Stimulated activated CD8-positive, alpha-beta memory T cell treated with anti-CD3 and anti-CD28 coated beads, Interleukin-2, amount 100 ng/mL, for 48 hours (primary cell): ENCODE measurements around the gene SPC25.
"Not testable (repeated sequence)": the region's sequence is repeated elsewhere in the genome, so short reads cannot be mapped to it uniquely, and the experiment has no call there.

Source experiments
- DNase-seq, 2 donors: peaks; one replicate each; pipeline ENCODE4 v3.0.0-alpha.2; 2020; ENCODE audit warnings: low read depth in 2 of 2

The SPC25 gene

DNA sequence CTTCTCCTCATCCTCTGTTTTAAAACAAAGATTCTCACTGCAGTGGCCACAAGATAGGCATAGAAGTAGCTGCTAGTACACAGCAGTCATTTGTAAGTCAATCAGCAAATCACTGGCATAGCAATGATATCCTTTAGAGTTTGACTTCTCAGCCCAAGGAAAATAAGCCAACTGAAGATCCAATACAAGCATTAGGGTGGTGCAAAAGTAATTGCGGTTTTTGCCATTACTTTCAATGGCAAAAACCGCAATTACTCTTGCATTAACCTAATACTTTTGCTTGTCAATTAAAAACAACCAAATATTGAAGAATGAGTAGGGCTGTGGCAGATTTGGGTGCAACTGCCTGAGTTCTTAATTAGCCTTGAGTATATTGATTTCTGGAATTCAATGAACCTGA lies 13.7 kb upstream of the SPC25 start:
- no peak for DNase-seq

- no peak for DNase-seq
These were observed 10.8 kb upstream of the SPC25 start, which contains the start of gene G6PC2 for GRCh38 chr2:168901003-168901402. Gene G6PC2 (plus strand): TSS chr2:168901291. CDS start chr2:168901332, 41 bp downstream.

- no peak for DNase-seq
These were observed 7.2 kb upstream of the SPC25 start for GRCh38 chr2:168897449-168897848.

DNA sequence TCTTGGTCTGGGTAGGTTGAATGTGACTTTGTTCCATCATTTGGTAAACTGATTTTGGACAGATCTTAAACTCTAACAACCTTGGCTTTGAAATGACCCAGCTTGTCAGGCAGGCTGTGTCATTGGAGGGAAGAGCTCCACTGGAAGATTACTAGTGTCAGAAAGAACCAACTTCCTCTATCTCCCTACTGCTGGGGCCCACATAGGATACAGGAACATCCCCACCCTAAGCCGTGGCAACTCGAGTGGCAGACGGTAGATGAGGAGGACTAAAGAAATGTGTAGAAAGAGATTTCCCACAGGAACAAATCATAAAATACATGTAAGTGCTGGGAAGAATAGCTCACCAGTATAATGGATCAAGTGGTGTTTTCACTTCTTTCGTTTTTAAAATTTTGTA lies 6.6 kb upstream of the SPC25 start:
- DNase-seq, result no peak

- DNase-seq, result no peak
These were observed 5.5 kb upstream of the SPC25 start for GRCh38 chr2:168895771-168896170.

- no peak for DNase-seq
These were observed 4.5 kb upstream of the SPC25 start for GRCh38 chr2:168894720-168895119.

DNA sequence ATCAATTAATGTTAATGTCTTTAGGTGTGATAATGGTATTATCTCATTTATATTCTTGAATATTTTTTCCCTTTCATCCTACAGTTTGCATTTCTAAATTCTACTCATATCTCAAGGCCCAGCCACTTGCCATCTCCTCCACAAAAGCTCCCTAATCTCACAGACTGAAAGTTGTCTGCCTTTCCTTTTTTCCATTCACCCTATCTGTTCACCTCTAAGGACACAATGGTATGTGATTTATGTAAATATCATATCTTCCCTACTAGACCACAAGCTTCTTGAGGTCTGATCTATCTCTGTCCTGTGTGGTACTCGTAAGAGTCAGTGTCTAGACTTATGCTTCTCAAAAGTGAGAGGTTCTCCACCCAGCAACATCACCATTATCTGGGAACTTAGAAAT lies 3.9 kb upstream of the SPC25 start:
- DNase-seq, result no peak

DNA sequence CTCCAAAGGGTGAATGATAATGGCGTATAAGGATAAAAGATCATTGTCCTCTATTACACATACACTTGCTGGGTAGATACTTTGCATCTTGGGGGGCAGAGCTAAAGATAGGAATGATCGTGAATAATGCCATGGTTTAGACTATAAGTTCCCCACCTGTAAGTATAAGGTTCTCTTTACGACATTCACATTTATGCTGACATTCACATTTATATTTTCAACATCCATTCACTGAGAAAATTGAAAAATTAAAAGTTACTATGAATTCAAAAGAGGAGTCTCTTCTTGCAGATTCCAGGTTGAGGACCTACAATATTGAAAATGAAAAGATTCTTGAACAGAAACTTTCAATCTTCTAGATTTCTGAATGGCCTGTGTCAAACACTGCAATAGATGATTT lies 2.1 kb upstream of the SPC25 start:
- DNase-seq, result no peak

GRCh38 chr2:168889635-168890005 lies 610 bp downstream of the SPC25 start:
- no peak for DNase-seq

DNA sequence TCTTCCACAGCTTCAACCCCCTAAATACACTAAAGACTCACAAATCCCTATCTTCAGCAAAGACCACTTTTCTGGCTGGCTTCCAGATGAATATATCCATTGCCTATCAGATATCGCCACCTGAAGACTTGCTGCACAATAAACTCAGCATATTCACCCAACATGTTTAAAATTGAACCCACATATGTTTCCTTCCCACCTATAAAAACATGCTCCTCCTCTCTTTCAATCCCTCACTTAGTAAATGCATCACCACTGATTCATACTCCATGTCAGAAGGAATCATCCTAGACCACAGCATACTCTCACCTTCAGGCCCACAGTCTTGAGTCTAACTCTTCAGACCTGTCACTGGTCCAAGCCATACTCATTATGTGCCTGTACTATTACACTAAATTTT lies 5.3 kb downstream of the SPC25 start:
- no peak for DNase-seq

DNA sequence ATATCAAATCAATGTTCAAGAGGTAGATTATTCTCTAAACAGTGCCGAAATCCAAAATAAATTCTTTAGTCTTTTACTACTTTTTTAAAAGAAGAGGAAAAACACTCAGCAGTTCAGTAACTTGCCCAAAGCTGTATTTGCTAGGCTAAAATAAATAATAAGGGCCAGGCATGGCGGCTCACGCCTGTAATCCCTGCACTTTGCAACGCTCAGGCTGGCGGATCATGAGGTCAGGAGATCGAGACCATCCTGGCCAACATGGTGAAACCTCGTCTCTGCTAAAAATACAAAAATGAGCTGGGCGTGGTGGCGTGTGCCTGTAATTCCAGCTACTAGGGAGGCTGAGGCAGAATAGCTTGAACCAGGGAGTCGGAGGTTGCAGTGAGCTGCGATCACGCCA lies 8.1 kb downstream of the SPC25 start:
- not testable (repeated sequence) for DNase-seq

GRCh38 chr2:168874368-168875054 lies 15.7 kb downstream of the SPC25 start:
- no peak for DNase-seq

- not testable (repeated sequence) for DNase-seq
These were observed 19.4 kb downstream of the SPC25 start for GRCh38 chr2:168870824-168871223.

DNA sequence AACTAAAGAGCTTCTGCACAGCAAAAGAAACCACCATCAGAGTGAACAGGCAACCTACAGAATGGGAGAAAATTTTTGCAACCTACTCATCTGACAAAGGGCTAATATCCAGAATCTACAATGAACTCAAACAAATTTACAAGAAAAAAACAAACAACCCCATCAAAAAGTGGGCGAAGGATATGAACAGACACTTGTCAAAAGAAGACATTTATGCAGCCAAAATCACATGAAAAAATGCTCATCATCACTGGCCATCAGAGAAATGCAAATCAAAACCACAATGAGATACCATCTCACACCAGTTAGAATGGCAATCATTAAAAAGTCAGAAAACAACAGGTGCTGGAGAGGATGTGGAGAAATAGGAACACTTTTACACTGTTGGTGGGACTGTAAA lies 19.9 kb downstream of the SPC25 start:
- DNase-seq, result not testable (repeated sequence)

- DNase-seq, result not testable (repeated sequence)
These were observed 23.1 kb downstream of the SPC25 start for GRCh38 chr2:168867164-168867563.

GRCh38 chr2:168858146-168858545 lies 32.1 kb downstream of the SPC25 start:
- DNase-seq, result no peak

DNA sequence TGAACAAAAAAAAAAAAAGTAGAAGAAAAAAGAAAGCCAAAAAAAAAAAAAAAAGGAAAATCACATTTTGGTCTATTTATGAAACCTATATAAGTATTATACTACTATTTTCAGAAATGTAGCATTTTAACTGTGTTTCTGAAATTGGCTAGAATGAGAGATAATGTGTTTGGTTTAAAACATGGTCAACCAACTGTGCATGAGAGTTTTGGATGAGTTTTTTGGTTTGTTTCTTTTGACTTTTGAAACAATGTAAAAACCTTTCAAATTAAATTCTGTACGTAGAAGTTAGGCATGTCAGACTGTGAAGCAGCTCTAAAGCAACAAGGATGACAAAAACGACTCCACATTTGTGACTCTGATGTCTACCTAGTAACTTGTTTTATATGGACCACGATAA lies 34.6 kb downstream of the SPC25 start:
- DNase-seq, result no peak

DNA sequence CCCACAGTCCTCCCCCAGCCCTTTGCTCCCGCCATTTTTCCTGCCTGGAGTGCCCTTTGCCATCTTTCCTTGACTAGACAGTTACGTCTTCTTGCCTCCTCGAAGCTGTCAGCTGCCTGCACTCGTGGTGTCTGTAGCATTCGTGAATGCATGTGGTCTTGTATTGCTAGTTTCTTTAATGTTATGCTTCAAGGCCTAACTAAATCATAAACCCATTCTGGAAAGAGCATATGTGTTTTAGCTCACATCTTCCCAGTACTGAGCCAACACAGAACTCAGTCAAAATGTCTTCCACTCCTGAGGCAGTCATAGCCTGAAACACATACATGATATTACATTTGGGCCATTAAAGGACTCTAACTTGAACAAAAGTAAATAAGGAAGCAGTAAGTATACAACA lies 35.6 kb downstream of the SPC25 start:
- no peak for DNase-seq

DNA sequence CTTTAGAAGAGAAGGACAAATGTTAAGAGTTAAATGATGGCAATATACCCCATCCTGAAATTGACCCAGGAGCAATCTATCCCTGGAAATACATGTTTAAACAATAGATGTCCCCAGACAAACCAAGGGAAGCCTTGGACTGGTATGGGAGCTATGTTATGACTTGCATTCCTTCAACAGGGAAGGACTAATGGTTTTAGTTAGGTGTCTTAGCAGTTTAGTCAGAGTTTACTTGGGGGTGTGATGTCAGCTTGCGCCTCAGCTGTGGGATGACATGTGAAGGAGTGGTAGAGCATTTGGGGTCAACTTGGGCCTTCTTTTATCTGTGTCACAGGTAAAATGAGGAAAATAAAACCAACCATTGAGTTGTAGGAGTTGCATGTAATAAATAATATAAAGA lies 36.8 kb downstream of the SPC25 start:
- DNase-seq, result no peak

DNA sequence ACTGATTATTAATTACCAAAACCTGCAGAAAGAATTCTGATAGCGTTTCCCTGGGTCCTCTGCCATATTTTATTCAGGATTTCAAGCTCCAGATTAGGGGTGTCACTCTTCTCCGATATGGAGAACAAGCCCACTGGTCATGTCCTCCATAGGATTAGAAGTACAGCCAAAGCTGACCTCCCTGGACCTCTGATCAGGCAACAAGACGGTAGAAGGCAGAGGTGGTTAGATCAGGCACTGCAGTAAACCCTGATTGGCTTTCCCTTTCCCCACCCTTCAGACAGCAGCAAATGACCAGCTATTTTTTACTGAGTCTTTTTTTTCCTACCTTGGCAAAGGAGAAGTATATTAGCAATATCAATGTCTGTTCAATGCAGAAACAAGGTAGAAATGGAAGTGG lies 37.7 kb downstream of the SPC25 start:
- no peak for DNase-seq

GRCh38 chr2:168851674-168852320 lies 38.4 kb downstream of the SPC25 start:
- no peak for DNase-seq

DNA sequence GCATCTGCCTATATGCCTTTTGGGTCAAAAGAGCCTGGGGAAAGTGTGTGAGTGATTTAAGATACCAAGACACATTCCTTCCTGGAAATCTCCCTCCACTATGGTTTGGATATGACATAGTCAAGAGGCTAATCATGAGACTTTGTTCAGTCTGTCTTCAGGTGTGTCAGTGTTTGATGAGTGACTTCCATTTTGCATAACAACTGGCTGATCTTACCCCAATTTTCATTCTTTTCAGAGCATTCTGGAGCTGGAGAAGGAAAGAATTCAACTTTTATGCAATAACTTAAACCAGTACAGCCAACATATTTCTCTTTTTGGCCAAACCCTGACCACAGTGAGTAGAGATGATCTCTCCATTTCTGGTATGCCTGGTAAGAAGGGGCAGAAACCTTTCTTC lies 39.4 kb downstream of the SPC25 start:
- no peak for DNase-seq

DNA sequence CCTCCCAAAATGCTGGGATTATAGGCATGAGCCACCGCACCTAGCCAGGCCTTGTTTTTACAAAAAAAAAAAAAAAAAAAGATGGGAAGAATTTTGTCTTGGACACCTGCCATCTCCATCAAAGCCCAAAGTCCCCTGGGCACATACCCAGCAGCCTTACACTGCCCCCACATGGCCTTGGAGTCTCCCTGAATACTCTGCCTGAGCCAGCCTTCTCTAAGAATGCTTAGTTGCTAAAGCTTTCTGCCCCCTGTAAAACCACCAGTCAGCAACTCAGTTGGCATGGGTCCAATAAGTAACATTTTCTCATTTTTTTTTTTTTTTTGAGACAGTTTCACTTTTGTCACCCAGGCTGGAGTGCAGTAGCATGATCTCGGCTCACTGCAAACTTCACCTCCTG lies 40.6 kb downstream of the SPC25 start:
- no peak for DNase-seq

DNA sequence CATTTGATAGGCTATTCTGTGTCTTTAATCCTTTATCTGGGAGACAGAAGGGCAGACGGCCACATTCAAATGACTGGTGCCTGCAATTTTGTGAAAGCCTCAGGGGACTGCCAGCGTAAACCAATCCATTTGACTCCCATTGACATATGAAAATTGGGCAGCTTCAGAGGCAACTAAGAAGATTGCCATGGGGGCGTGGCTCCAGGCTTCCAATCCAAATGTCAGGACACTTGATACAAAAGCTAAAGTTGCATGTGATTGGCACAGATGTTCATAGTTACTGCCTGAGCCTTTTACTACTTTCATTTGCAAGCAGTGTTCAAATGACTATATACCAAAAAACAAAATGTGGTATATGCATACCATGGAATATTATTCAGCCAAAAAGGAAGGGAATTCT lies 42.0 kb downstream of the SPC25 start:
- no peak for DNase-seq
